Stimulated activated CD4-positive, alpha-beta T cell treated with anti-CD3 and anti-CD28 coated beads, TNF-alpha, amount 100 ng/mL, for 4 hours (primary cell): ENCODE measurements around the gene UNC79.

Experiments used
- DNase-seq, 3 experiments: peaks; one replicate each; pipeline ENCODE4 v3.0.0-alpha.2; 2020; ENCODE audit warnings: low read depth in 3 of 3

Gene UNC79

GRCh38 chr14:93548102-93548843 lies 117.5 kb downstream of the UNC79 start:
- DNase-seq, result no peak

- no peak for DNase-seq
Measured at GRCh38 chr14:93549595-93549994, 118.9 kb downstream of the UNC79 start.

- no peak for DNase-seq
Measured at GRCh38 chr14:93564918-93565317, 134.2 kb downstream of the UNC79 start.

GRCh38 chr14:93566065-93566693 lies 135.4 kb downstream of the UNC79 start:
- no peak for DNase-seq

- DNase-seq, result no peak
Measured at GRCh38 chr14:93571275-93571674, 140.5 kb downstream of the UNC79 start.

- no peak for DNase-seq
Measured at GRCh38 chr14:93579178-93579577, 148.4 kb downstream of the UNC79 start.

- DNase-seq, result no peak
Measured at GRCh38 chr14:93582516-93582915, 151.8 kb downstream of the UNC79 start.

- DNase-seq, result no peak
Measured at GRCh38 chr14:93587330-93587729, 156.6 kb downstream of the UNC79 start.

GRCh38 chr14:93591506-93591905 lies 160.8 kb downstream of the UNC79 start:
- DNase-seq, result no peak

- DNase-seq, result no peak
Measured at GRCh38 chr14:93592786-93593185, 162.0 kb downstream of the UNC79 start.

GRCh38 chr14:93606091-93606490 lies 175.4 kb downstream of the UNC79 start:
- DNase-seq, result no peak

GRCh38 chr14:93619176-93619793 lies 188.5 kb downstream of the UNC79 start:
- DNase-seq, result no peak

- DNase-seq, result no peak
Measured at GRCh38 chr14:93628048-93628447, 197.3 kb downstream of the UNC79 start.

GRCh38 chr14:93629643-93630042 lies 198.9 kb downstream of the UNC79 start:
- no peak for DNase-seq

GRCh38 chr14:93638790-93639189 lies 208.1 kb downstream of the UNC79 start:
- DNase-seq, result no peak

- no peak for DNase-seq
Measured at GRCh38 chr14:93643127-93643526, 212.4 kb downstream of the UNC79 start.

- no peak for DNase-seq
Measured at GRCh38 chr14:93643676-93644075, 212.9 kb downstream of the UNC79 start.

- DNase-seq, result no peak
Measured at GRCh38 chr14:93645200-93645599, 214.5 kb downstream of the UNC79 start.

- DNase-seq, result no peak
Measured at GRCh38 chr14:93648440-93649168, 217.9 kb downstream of the UNC79 start.

GRCh38 chr14:93654599-93654998 lies 223.9 kb downstream of the UNC79 start:
- DNase-seq, result no peak

GRCh38 chr14:93655078-93655750 lies 224.5 kb downstream of the UNC79 start:
- no peak for DNase-seq

- DNase-seq, result no peak
Measured at GRCh38 chr14:93657875-93658274, 227.1 kb downstream of the UNC79 start.
